ENCODE measurements around the gene ST7. TPM values are rescaled to one million over a fixed set of nuclear protein-coding genes. Genes with fewer than 3 reads are reported as not detected.

Gene ST7
- total and polyA plus RNA-seq, 2 of the 13 experiments (the other 11 are each of a cell fraction or from before 2014, with no cell fraction given), result 17.3 to 23.5 TPM

- H4K20me1 ChIP-seq (ENCODE audit: insufficient read depth, low read length), result no peaks in the 10 kb centered on the region
- no peak for ATAC-seq
- no peak overlapping the region for H3K9ac ChIP-seq (ENCODE audit: insufficient read depth, low read depth, low read length)
- no peak overlapping the region for H3K27ac ChIP-seq (ENCODE audit: extremely low read length, insufficient read depth, low read length)
- ChIA-PET CTCF (ENCODE audit: low intra/inter-chr PET ratio, low total read pairs) (no interaction called here), POLR2A (interaction anchor here (1.1 kb wide), 1 partner anchor 14 kb away, joined by 3 read pairs; no protein-coding TSS in a partner anchor)
- BruUV-seq (replicated peaks), result no TSS peak
- FAIRE-seq, result no peak
- intact Hi-C loops (cut with micrococcal nuclease; ENCODE audit: unreplicated experiment) (no loop called here), in situ Hi-C loops (cut with HindIII; ENCODE audit: extremely low pct_ligation_motif_present, low pct_unique_long_range_greater_than_20kb) (no loop called here)
- no peak overlapping the region for H3K4me3 ChIP-seq (replicated peaks in 1 of 3; ENCODE audit: insufficient read depth in 1 of 3, low read depth in 2 of 3, low read length in 3 of 3)
- H3K36me3 ChIP-seq (replicated peaks in 1 of 2; ENCODE audit: control insufficient read depth in 1 of 2, insufficient read depth in 2 of 2, low read length in 2 of 2), result no peaks in the 10 kb centered on the region
- no peak overlapping the region for H2AFZ ChIP-seq (ENCODE audit: low read length)
- no peaks in the 10 kb centered on the region for H3K27me3 ChIP-seq (ENCODE audit: control insufficient read depth in 1 of 2, insufficient read depth in 2 of 2, low read length in 2 of 2)
- 65% methylated on average over 1 of the region's 1 CpG for WGBS (ENCODE audit: low lambda C conversion rate)
- H3K4me2 ChIP-seq (ENCODE audit: low read depth, low read length), result no peak overlapping the region
- peaks cover 37% of the 10 kb centered on the region for H3K79me2 ChIP-seq (ENCODE audit: insufficient read depth, low read length)
- TF ChIP-seq ARID2 (CRISPR knock-in tag; IDR thresholded peaks at IDR 0.05; ENCODE audit: borderline replicate concordance) (no peak), HNRNPK (IDR thresholded peaks at IDR 0.05; ENCODE audit: low read depth, low read length, poor library complexity, severe bottlenecking) (peak; percentile 72)
- DNase-seq (ENCODE audit: low spot score), result no peak
- no peaks in the 10 kb centered on the region for H3K9me3 ChIP-seq (ENCODE audit: low read length)
- H3K4me1 ChIP-seq (ENCODE audit: insufficient read depth, low read length), result peaks cover 34% of the 10 kb centered on the region
These were observed 14.7 kb downstream of the ST7 start for GRCh38 chr7:116967983-116968382.

GRCh38 chr7:116968631-116969030 is 15.3 kb downstream of the ST7 start:
- CTCF ChIA-PET (ENCODE audit: low intra/inter-chr PET ratio, low total read pairs), result no interaction called here
- H3K27ac ChIP-seq (ENCODE audit: extremely low read length, insufficient read depth, low read length), result no peak overlapping the region
- intact Hi-C loops (cut with micrococcal nuclease; ENCODE audit: unreplicated experiment), result no loop called here

More at GRCh38 chr7:116968631-116969030, 15.3 kb downstream of the ST7 start:
- Histone ChIP-seq H3K9ac (ENCODE audit: insufficient read depth, low read depth, low read length) (no peak overlapping the region), H3K36me3 (replicated peaks in 1 of 2; ENCODE audit: control insufficient read depth in 1 of 2, insufficient read depth in 2 of 2, low read length in 2 of 2) (no peaks in the 10 kb centered on the region), H3K27me3 (ENCODE audit: control insufficient read depth in 1 of 2, insufficient read depth in 2 of 2, low read length in 2 of 2) (no peaks in the 10 kb centered on the region), H3K4me1 (ENCODE audit: insufficient read depth, low read length) (peaks cover 34% of the 10 kb centered on the region), H2AFZ (ENCODE audit: low read length) (no peak overlapping the region), H4K20me1 (ENCODE audit: insufficient read depth, low read length) (no peaks in the 10 kb centered on the region), H3K79me2 (ENCODE audit: insufficient read depth, low read length) (peaks cover 33% of the 10 kb centered on the region), H3K4me3 (replicated peaks in 1 of 3; ENCODE audit: insufficient read depth in 1 of 3, low read depth in 2 of 3, low read length in 3 of 3) (no peak overlapping the region), H3K4me2 (ENCODE audit: low read depth, low read length) (no peak overlapping the region), H3K9me3 (ENCODE audit: low read length) (no peaks in the 10 kb centered on the region)
- in situ Hi-C loops (cut with HindIII; ENCODE audit: extremely low pct_ligation_motif_present, low pct_unique_long_range_greater_than_20kb), result no loop called here
- TF ChIP-seq DBP (CRISPR knock-in tag; IDR thresholded peaks at IDR 0.05; ENCODE audit: not compliant biosample characterization) (no peak), SMYD3 (CRISPR knock-in tag; IDR thresholded peaks at IDR 0.05) (no peak), AKNA (CRISPR knock-in tag; IDR thresholded peaks at IDR 0.05; ENCODE audit: borderline replicate concordance) (no peak), ZNF891 (CRISPR knock-in tag; IDR thresholded peaks at IDR 0.05) (no peak), ZNF230 (CRISPR knock-in tag; IDR thresholded peaks at IDR 0.05) (no peak), ZFAT (CRISPR knock-in tag; conservative IDR thresholded peaks at IDR 0.05) (no peak), TCF7L2 (IDR thresholded peaks at IDR 0.05; ENCODE audit: low read depth, low read length) (no peak), PBX3 (CRISPR knock-in tag; IDR thresholded peaks at IDR 0.05; ENCODE audit: borderline replicate concordance) (no peak)
- POLR2A ChIA-PET, result no interaction called here
- FAIRE-seq (no peak), ATAC-seq (no peak), DNase-seq (ENCODE audit: low spot score) (no peak)
- no TSS peak for BruUV-seq (replicated peaks)
